Neural progenitor cell (in vitro differentiated cells): ENCODE results near the gene HCAR2. TPM values are rescaled to one million over a fixed set of nuclear protein-coding genes. Genes with fewer than 3 reads are reported as not detected.

Source experiments
- DNase-seq: peaks from one replicate; pipeline ENCODE4 v3.0.0-alpha.2; 2016; ENCODE audit warnings: low spot score
- H2AFZ ChIP-seq: fragments of 200-600 bp; sonication (generic); replicated peaks from 2 replicates; pipeline ENCODE4 v1.6.1; 2016; ENCODE audit warnings: antibody characterized with exemption
- H3F3A ChIP-seq: fragments of 200-600 bp; sonication (generic); 2 replicates; pipeline ENCODE4 v1.6.1; 2016; ENCODE audit warnings: antibody characterized with exemption, low read depth
- H3K27ac ChIP-seq: fragments of 200-600 bp; sonication (generic); 2 replicates; pipeline ENCODE4 v1.5.1; 2016; ENCODE audit warnings: mild to moderate bottlenecking
- H3K27me3 ChIP-seq: fragments of 200-600 bp; sonication (generic); 2 replicates; pipeline ENCODE4 v1.6.1; 2016; ENCODE audit warnings: mild to moderate bottlenecking, moderate library complexity
- H3K36me3 ChIP-seq: fragments of 200-600 bp; sonication (generic); 2 replicates; pipeline ENCODE4 v1.5.1; 2016
- H3K4me1 ChIP-seq: fragments of 200-600 bp; sonication (generic); 2 replicates; pipeline ENCODE4 v1.6.1; 2016; ENCODE audit warnings: mixed run types
- H3K4me2 ChIP-seq: fragments of 200-600 bp; sonication (generic); 2 replicates; pipeline ENCODE4 v1.6.1; 2016
- H3K4me3 ChIP-seq: fragments of 200-600 bp; sonication (generic); 2 replicates; pipeline ENCODE4 v1.5.1; 2016
- H3K79me2 ChIP-seq: fragments of 200-600 bp; sonication (generic); 2 replicates; pipeline ENCODE4 v1.6.1; 2016; ENCODE audit warnings: low read depth
- H3K9ac ChIP-seq: fragments of 200-600 bp; sonication (generic); 2 replicates; pipeline ENCODE4 v1.6.1; 2016
- H3K9me3 ChIP-seq: fragments of 200-600 bp; sonication (generic); 2 replicates; pipeline ENCODE4 v1.5.1; 2016; ENCODE audit warnings: low read depth
- H4K20me1 ChIP-seq: fragments of 200-600 bp; sonication (generic); 2 replicates; pipeline ENCODE4 v1.6.1; 2016; ENCODE audit warnings: low read depth
- H3K27ac Mint-ChIP-seq: 3 replicates; pipeline ENCODE4 v1.8.0; 2021; ENCODE audit warnings: mixed read lengths
- H3K27me3 Mint-ChIP-seq: 2 replicates; pipeline ENCODE4 v1.8.0; 2022; ENCODE audit warnings: low read depth, mild to moderate bottlenecking, inconsistent platforms, moderate library complexity, mixed read lengths; ENCODE audit not compliant: insufficient read depth
- H3K36me3 Mint-ChIP-seq: 3 replicates; pipeline ENCODE4 v1.8.0; 2021; ENCODE audit warnings: mixed read lengths
- H3K4me1 Mint-ChIP-seq: 3 replicates; pipeline ENCODE4 v1.8.0; 2021; ENCODE audit warnings: mixed read lengths
- H3K4me3 Mint-ChIP-seq: 3 replicates; pipeline ENCODE4 v1.8.0; 2021; ENCODE audit warnings: mild to moderate bottlenecking, moderate library complexity, mixed read lengths
- H3K9me3 Mint-ChIP-seq: 3 replicates; pipeline ENCODE4 v1.8.0; 2020; ENCODE audit warnings: mixed read lengths
- CTCF ChIP-seq: fragments of 200-600 bp; sonication (generic); IDR thresholded peaks from 2 replicates; pipeline ENCODE4 v1.5.1; 2017; ENCODE audit warnings: antibody characterized with exemption, mild to moderate bottlenecking
- EZH2 ChIP-seq: fragments of 200-600 bp; sonication (generic); IDR thresholded peaks from 2 replicates; pipeline ENCODE4 v1.6.1; 2017; ENCODE audit warnings: antibody characterized with exemption, mild to moderate bottlenecking, moderate library complexity
- EZH2phosphoT487 ChIP-seq: fragments of 200-600 bp; sonication (generic); IDR thresholded peaks from 2 replicates; pipeline ENCODE4 v1.6.1; 2017; ENCODE audit warnings: antibody characterized with exemption
- total RNA-seq: library from RNA; depleted of rRNA; stranded (reverse); fragments of >200 nt; gene quantifications from 2 replicates; pipeline ENCODE4 v1.2.3, GENCODE V29; 2015; ENCODE audit warnings: low replicate concordance

Gene HCAR2
- total RNA-seq, 1 donor from 2014 or later = not detected

- Mint-ChIP-seq H3K36me3 (peaks cover 2% of the 10 kb centered on the region), H3K4me3 (no peak overlapping the region), H3K9me3 (no peaks in the 10 kb centered on the region), H3K27me3 (no peaks in the 10 kb centered on the region), H3K27ac (no peak overlapping the region), H3K4me1 (no peaks in the 10 kb centered on the region)
- no peaks in the 10 kb centered on the region for H3K79me2 ChIP-seq
- H3K4me1 ChIP-seq = no peaks in the 10 kb centered on the region
- H2AFZ ChIP-seq = no peak overlapping the region
- H3K27me3 ChIP-seq = no peaks in the 10 kb centered on the region
- no peaks in the 10 kb centered on the region for H3F3A ChIP-seq
- TF ChIP-seq EZH2 = no peak
- no peaks in the 10 kb centered on the region for H3K36me3 ChIP-seq
- no peaks in the 10 kb centered on the region for H4K20me1 ChIP-seq
- no peaks in the 10 kb centered on the region for H3K9me3 ChIP-seq
- no peak overlapping the region for H3K4me3 ChIP-seq
- H3K27ac ChIP-seq = no peak overlapping the region
- H3K9ac ChIP-seq = no peak overlapping the region
- DNase-seq = no peak
- no peak overlapping the region for H3K4me2 ChIP-seq
These were observed 37.4 kb downstream of the HCAR2 start for GRCh38 chr12:122665759-122666158.

- Mint-ChIP-seq H3K4me1 (no peaks in the 10 kb centered on the region), H3K4me3 (no peak overlapping the region)
- no peak for TF ChIP-seq CTCF
- no peak for TF ChIP-seq EZH2
- TF ChIP-seq EZH2phosphoT487 = no peak
These were observed 37.8 kb downstream of the HCAR2 start for GRCh38 chr12:122665349-122665748.

GRCh38 chr12:122661938-122662337, 41.2 kb downstream of the HCAR2 start:
- H4K20me1 ChIP-seq = no peaks in the 10 kb centered on the region
- no peaks in the 10 kb centered on the region for H3K9me3 ChIP-seq
- H3K27ac ChIP-seq = no peak overlapping the region
- no peaks in the 10 kb centered on the region for H3K36me3 ChIP-seq
- no peak overlapping the region for H2AFZ ChIP-seq
- no peaks in the 10 kb centered on the region for H3K4me1 ChIP-seq
- Mint-ChIP-seq H3K27ac (no peak overlapping the region), H3K27me3 (no peaks in the 10 kb centered on the region), H3K4me3 (no peak overlapping the region), H3K36me3 (peaks cover 2% of the 10 kb centered on the region), H3K9me3 (no peaks in the 10 kb centered on the region), H3K4me1 (no peaks in the 10 kb centered on the region)
- H3K9ac ChIP-seq = no peak overlapping the region
- H3F3A ChIP-seq = no peaks in the 10 kb centered on the region
- no peak for TF ChIP-seq EZH2
- no peak for TF ChIP-seq EZH2phosphoT487
- TF ChIP-seq CTCF = no peak
- no peak overlapping the region for H3K4me2 ChIP-seq
- H3K79me2 ChIP-seq = no peaks in the 10 kb centered on the region
- no peak overlapping the region for H3K4me3 ChIP-seq
- H3K27me3 ChIP-seq = no peaks in the 10 kb centered on the region
- DNase-seq = no peak

More at GRCh38 chr12:122665349-122665748, 37.8 kb downstream of the HCAR2 start:
- Histone ChIP-seq H2AFZ (no peak overlapping the region), H3K36me3 (no peaks in the 10 kb centered on the region), H3K9me3 (no peaks in the 10 kb centered on the region), H3K4me1 (no peaks in the 10 kb centered on the region), H3K27ac (no peak overlapping the region), H3K4me3 (no peak overlapping the region), H3K4me2 (no peak overlapping the region), H3K9ac (no peak overlapping the region), H3K79me2 (no peaks in the 10 kb centered on the region), H3F3A (no peaks in the 10 kb centered on the region), H3K27me3 (no peaks in the 10 kb centered on the region), H4K20me1 (no peaks in the 10 kb centered on the region)
- Mint-ChIP-seq H3K9me3 (no peaks in the 10 kb centered on the region), H3K27ac (no peak overlapping the region), H3K27me3 (no peaks in the 10 kb centered on the region), H3K36me3 (peaks cover 2% of the 10 kb centered on the region)
- DNase-seq = no peak

- H3K36me3 ChIP-seq = no peaks in the 10 kb centered on the region
- no peaks in the 10 kb centered on the region for H3K4me1 ChIP-seq
- no peaks in the 10 kb centered on the region for H4K20me1 ChIP-seq
- no peaks in the 10 kb centered on the region for H3K9me3 ChIP-seq
- H3K4me2 ChIP-seq = no peak overlapping the region
- H3K27me3 ChIP-seq = no peaks in the 10 kb centered on the region
- no peaks in the 10 kb centered on the region for H3F3A ChIP-seq
- Mint-ChIP-seq H3K27ac (no peak overlapping the region), H3K36me3 (peaks cover 2% of the 10 kb centered on the region), H3K4me1 (no peaks in the 10 kb centered on the region), H3K9me3 (no peaks in the 10 kb centered on the region), H3K4me3 (no peak overlapping the region), H3K27me3 (no peaks in the 10 kb centered on the region)
- H3K9ac ChIP-seq = no peak overlapping the region
- TF ChIP-seq EZH2phosphoT487 = no peak
- TF ChIP-seq EZH2 = no peak
- TF ChIP-seq CTCF = no peak
- no peak overlapping the region for H3K4me3 ChIP-seq
- H2AFZ ChIP-seq = no peak overlapping the region
- no peak for DNase-seq
- no peak overlapping the region for H3K27ac ChIP-seq
- H3K79me2 ChIP-seq = no peaks in the 10 kb centered on the region
These were observed 41.9 kb downstream of the HCAR2 start for GRCh38 chr12:122661246-122661645.
